Stimulated activated CD4-positive, alpha-beta T cell treated with anti-CD3 and anti-CD28 coated beads, Interleukin-2, amount 100 ng/mL, for 4 hours (primary cell): ENCODE measurements around the gene DSC3.
"Not testable (repeated sequence)": the region's sequence is repeated elsewhere in the genome, so short reads cannot be mapped to it uniquely, and the experiment has no call there.

Experiments
- DNase-seq: peaks from one replicate; pipeline ENCODE4 v3.0.0-alpha.2; 2020; ENCODE audit warnings: low read depth

Gene DSC3

GRCh38 chr18:31041271-31042083 lies 1.1 kb downstream of the DSC3 start:
- DNase-seq: no peak

GRCh38 chr18:31040686-31041270 lies 1.8 kb downstream of the DSC3 start:
- DNase-seq: no peak

GRCh38 chr18:31039426-31039825 lies 3.1 kb downstream of the DSC3 start:
- DNase-seq: no peak

GRCh38 chr18:31037686-31038085 lies 4.9 kb downstream of the DSC3 start:
- DNase-seq: not testable (repeated sequence)

- DNase-seq: no peak
Observed at GRCh38 chr18:31034541-31034940, 8.0 kb downstream of the DSC3 start.

GRCh38 chr18:31030574-31031278 lies 11.8 kb downstream of the DSC3 start:
- DNase-seq: no peak

- DNase-seq: no peak
Observed at GRCh38 chr18:31015715-31016434, 26.7 kb downstream of the DSC3 start.

GRCh38 chr18:31011455-31011854 lies 31.1 kb downstream of the DSC3 start:
- DNase-seq: not testable (repeated sequence)

GRCh38 chr18:31010601-31011000 lies 31.9 kb downstream of the DSC3 start:
- DNase-seq: no peak

- DNase-seq: no peak
Observed at GRCh38 chr18:30999887-31000628, 42.5 kb downstream of the DSC3 start.

GRCh38 chr18:30999186-30999585 lies 43.4 kb downstream of the DSC3 start:
- DNase-seq: no peak

- no peak for DNase-seq
Observed at GRCh38 chr18:30997223-30997622, 45.3 kb downstream of the DSC3 start.

- DNase-seq: no peak
Observed at GRCh38 chr18:30992231-30992630, 50.3 kb downstream of the DSC3 start.

GRCh38 chr18:30991397-30991796 lies 51.1 kb downstream of the DSC3 start:
- DNase-seq: no peak

- DNase-seq: no peak
Observed at GRCh38 chr18:30989141-30989540, 53.4 kb downstream of the DSC3 start.

- DNase-seq: no peak
Observed at GRCh38 chr18:30988440-30988839, 54.1 kb downstream of the DSC3 start.

- no peak for DNase-seq
Observed at GRCh38 chr18:30987467-30988241, 54.9 kb downstream of the DSC3 start.

GRCh38 chr18:30985753-30986152 lies 56.8 kb downstream of the DSC3 start:
- no peak for DNase-seq

GRCh38 chr18:30982285-30982992 lies 60.1 kb downstream of the DSC3 start:
- DNase-seq: no peak

GRCh38 chr18:30978091-30978490 lies 64.5 kb downstream of the DSC3 start:
- not testable (repeated sequence) for DNase-seq
